MG63 (cell line): ENCODE results near the gene USH1C. TPM values are rescaled to one million over a fixed set of nuclear protein-coding genes. Genes with fewer than 3 reads are reported as not detected.
A peak's percentile ranks its signal among the peaks of the same experiment; 100 is the strongest.

ENCODE experiments used
- DNase-seq: peaks from one replicate; pipeline ENCODE4 v3.0.0-alpha.2; 2020
- H3K27me3 ChIP-seq: fragments of 250-450 bp; sonication (Bioruptor Pico); 2 replicates; pipeline ENCODE4 v1.5.1; 2020; ENCODE audit warnings: mild to moderate bottlenecking, moderate library complexity
- H3K36me3 ChIP-seq: fragments of 250-450 bp; sonication (Bioruptor Pico); 2 replicates; pipeline ENCODE4 v1.5.1; 2020; ENCODE audit warnings: mild to moderate bottlenecking, moderate library complexity
- H3K4me3 ChIP-seq: fragments of 250-450 bp; sonication (Bioruptor Pico); 2 replicates; pipeline ENCODE4 v1.5.1; 2020; ENCODE audit warnings: mild to moderate bottlenecking, moderate library complexity
- H3K9me3 ChIP-seq: fragments of 250-450 bp; sonication (Bioruptor Pico); 2 replicates; pipeline ENCODE4 v1.5.1; 2020; ENCODE audit warnings: mild to moderate bottlenecking, moderate library complexity
- total RNA-seq: library from RNA; depleted of rRNA; stranded (reverse); fragments of >200 nt; shearing (Covaris generic); gene quantifications from 2 replicates; pipeline ENCODE4 v1.2.3, GENCODE V29; 2014; ENCODE audit warnings: low replicate concordance

USH1C gene
- total RNA-seq, 1 experiment from 2014 or later = not detected

GRCh38 chr11:17505146-17505545 is 39.1 kb downstream of the USH1C start:
- Histone ChIP-seq H3K36me3 (no peaks in the 10 kb centered on the region), H3K4me3 (no peak overlapping the region), H3K9me3 (no peaks in the 10 kb centered on the region), H3K27me3 (no peaks in the 10 kb centered on the region)
- no peak for DNase-seq

- Histone ChIP-seq H3K27me3 (no peaks in the 10 kb centered on the region), H3K4me3 (no peak overlapping the region), H3K36me3 (no peaks in the 10 kb centered on the region), H3K9me3 (no peaks in the 10 kb centered on the region)
- peak; percentile 53 for DNase-seq
Measured at GRCh38 chr11:17504330-17505107, 39.7 kb downstream of the USH1C start.

GRCh38 chr11:17502630-17503029 is 41.6 kb downstream of the USH1C start:
- no peaks in the 10 kb centered on the region for H3K9me3 ChIP-seq
- H3K4me3 ChIP-seq = no peak overlapping the region
- no peaks in the 10 kb centered on the region for H3K27me3 ChIP-seq
- no peak for DNase-seq
- no peaks in the 10 kb centered on the region for H3K36me3 ChIP-seq

GRCh38 chr11:17500673-17501072 is 43.5 kb downstream of the USH1C start:
- DNase-seq = no peak
- H3K27me3 ChIP-seq = no peaks in the 10 kb centered on the region
- no peak overlapping the region for H3K4me3 ChIP-seq
- no peaks in the 10 kb centered on the region for H3K9me3 ChIP-seq
- H3K36me3 ChIP-seq = no peaks in the 10 kb centered on the region

GRCh38 chr11:17498475-17498874 is 45.7 kb downstream of the USH1C start:
- no peaks in the 10 kb centered on the region for H3K9me3 ChIP-seq
- H3K27me3 ChIP-seq = no peaks in the 10 kb centered on the region
- no peaks in the 10 kb centered on the region for H3K36me3 ChIP-seq
- DNase-seq = no peak
- no peak overlapping the region for H3K4me3 ChIP-seq

GRCh38 chr11:17498058-17498457 is 46.2 kb downstream of the USH1C start:
- Histone ChIP-seq H3K36me3 (no peaks in the 10 kb centered on the region), H3K27me3 (no peaks in the 10 kb centered on the region), H3K9me3 (no peaks in the 10 kb centered on the region), H3K4me3 (no peak overlapping the region)
- DNase-seq = no peak

- H3K27me3 ChIP-seq = no peaks in the 10 kb centered on the region
- H3K9me3 ChIP-seq = no peaks in the 10 kb centered on the region
- H3K4me3 ChIP-seq = no peak overlapping the region
- no peak for DNase-seq
- no peaks in the 10 kb centered on the region for H3K36me3 ChIP-seq
Measured at GRCh38 chr11:17496406-17496805, 47.8 kb downstream of the USH1C start.

GRCh38 chr11:17494019-17494418 is 50.2 kb downstream of the USH1C start:
- H3K4me3 ChIP-seq = no peak overlapping the region
- no peaks in the 10 kb centered on the region for H3K27me3 ChIP-seq
- H3K9me3 ChIP-seq = no peaks in the 10 kb centered on the region
- no peaks in the 10 kb centered on the region for H3K36me3 ChIP-seq
- no peak for DNase-seq

GRCh38 chr11:17490938-17491337 is 53.3 kb downstream of the USH1C start:
- Histone ChIP-seq H3K36me3 (no peaks in the 10 kb centered on the region), H3K4me3 (no peak overlapping the region), H3K9me3 (no peaks in the 10 kb centered on the region), H3K27me3 (no peaks in the 10 kb centered on the region)
- no peak for DNase-seq

- Histone ChIP-seq H3K36me3 (no peaks in the 10 kb centered on the region), H3K27me3 (no peaks in the 10 kb centered on the region), H3K9me3 (no peaks in the 10 kb centered on the region), H3K4me3 (no peak overlapping the region)
- DNase-seq = no peak
Measured at GRCh38 chr11:17490232-17490631, 54.0 kb downstream of the USH1C start.

- no peak for DNase-seq
- no peaks in the 10 kb centered on the region for H3K9me3 ChIP-seq
- no peaks in the 10 kb centered on the region for H3K36me3 ChIP-seq
- no peak overlapping the region for H3K4me3 ChIP-seq
- H3K27me3 ChIP-seq = no peaks in the 10 kb centered on the region
Measured at GRCh38 chr11:17489751-17490150, 54.5 kb downstream of the USH1C start.

- H3K4me3 ChIP-seq = no peak overlapping the region
- H3K36me3 ChIP-seq = no peaks in the 10 kb centered on the region
- H3K9me3 ChIP-seq = no peaks in the 10 kb centered on the region
- no peak for DNase-seq
- H3K27me3 ChIP-seq = no peaks in the 10 kb centered on the region
Measured at GRCh38 chr11:17488563-17488962, 55.7 kb downstream of the USH1C start.

GRCh38 chr11:17486646-17487045 is 57.6 kb downstream of the USH1C start:
- no peak for DNase-seq
- Histone ChIP-seq H3K4me3 (no peak overlapping the region), H3K36me3 (no peaks in the 10 kb centered on the region), H3K9me3 (no peaks in the 10 kb centered on the region), H3K27me3 (no peaks in the 10 kb centered on the region)

GRCh38 chr11:17483505-17483904 is 60.7 kb downstream of the USH1C start:
- H3K27me3 ChIP-seq = no peaks in the 10 kb centered on the region
- H3K36me3 ChIP-seq = no peaks in the 10 kb centered on the region
- H3K9me3 ChIP-seq = no peaks in the 10 kb centered on the region
- no peak for DNase-seq
- no peak overlapping the region for H3K4me3 ChIP-seq

GRCh38 chr11:17481905-17482304 is 62.3 kb downstream of the USH1C start:
- Histone ChIP-seq H3K27me3 (no peaks in the 10 kb centered on the region; the same call in 1 of the 2 replicates), H3K9me3 (no peaks in the 10 kb centered on the region), H3K36me3 (no peaks in the 10 kb centered on the region), H3K4me3 (no peak overlapping the region)
- no peak for DNase-seq

- Histone ChIP-seq H3K9me3 (no peaks in the 10 kb centered on the region), H3K36me3 (no peaks in the 10 kb centered on the region), H3K27me3 (peaks cover 5% of the 10 kb centered on the region), H3K4me3 (no peak overlapping the region)
- peak; percentile 15 for DNase-seq
Measured at GRCh38 chr11:17479284-17480214, 64.7 kb downstream of the USH1C start.

GRCh38 chr11:17478070-17478469 is 66.1 kb downstream of the USH1C start:
- DNase-seq = no peak
- H3K36me3 ChIP-seq = no peaks in the 10 kb centered on the region
- no peak overlapping the region for H3K4me3 ChIP-seq
- H3K27me3 ChIP-seq = peaks cover 5% of the 10 kb centered on the region
- no peaks in the 10 kb centered on the region for H3K9me3 ChIP-seq
